ENCODE results near the gene TWIST2.

DNA sequence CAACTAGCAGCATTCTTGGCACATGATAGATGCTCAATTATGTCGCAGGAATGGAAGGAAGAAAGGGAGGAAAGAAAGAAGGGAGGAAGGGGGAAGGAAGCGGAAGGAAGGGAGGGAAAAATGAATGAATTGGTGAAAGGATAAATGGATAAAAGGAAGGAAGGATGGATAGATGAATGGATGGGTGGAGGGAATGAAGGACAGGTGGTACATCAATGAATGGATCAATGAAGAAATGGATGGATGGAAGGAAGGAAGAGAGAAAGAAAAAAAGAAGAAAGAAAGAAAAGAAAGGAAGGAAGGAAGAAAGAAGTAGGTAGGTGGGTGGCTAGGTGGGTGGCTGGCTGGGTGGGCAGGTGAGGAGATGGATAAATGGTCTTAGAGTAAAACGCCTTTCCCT is 56.8 kb downstream of the TWIST2 start:
- TF ChIP-seq TAF1 (IDR thresholded peaks at IDR 0.05; ENCODE audit: borderline replicate concordance, low read depth, low read length) (no peak), RAD21 (IDR thresholded peaks at IDR 0.05; ENCODE audit: insufficient read depth, low read depth, low read length) (no peak), USF2 (IDR thresholded peaks at IDR 0.05; ENCODE audit: borderline replicate concordance, low read depth, low read length) (no peak), JUNB (IDR thresholded peaks at IDR 0.05) (no peak), EP300 (IDR thresholded peaks at IDR 0.05; ENCODE audit: borderline replicate concordance in 1 of 2, control insufficient read depth in 1 of 2, low read depth in 2 of 2, low read length in 2 of 2) (no peak), ETV6 (conservative IDR thresholded peaks at IDR 0.05 in 1 of 2, IDR thresholded peaks at IDR 0.05 in 1 of 2; ENCODE audit: borderline replicate concordance in 1 of 2, low read depth in 1 of 2) (no peak), YY1 (IDR thresholded peaks at IDR 0.05; ENCODE audit: low read depth, low read length) (no peak), RFX5 (IDR thresholded peaks at IDR 0.05; ENCODE audit: low read depth, low read length) (no peak)
